ENCODE results near the gene KCNIP4.

- TF ChIP-seq, protein P1, sequence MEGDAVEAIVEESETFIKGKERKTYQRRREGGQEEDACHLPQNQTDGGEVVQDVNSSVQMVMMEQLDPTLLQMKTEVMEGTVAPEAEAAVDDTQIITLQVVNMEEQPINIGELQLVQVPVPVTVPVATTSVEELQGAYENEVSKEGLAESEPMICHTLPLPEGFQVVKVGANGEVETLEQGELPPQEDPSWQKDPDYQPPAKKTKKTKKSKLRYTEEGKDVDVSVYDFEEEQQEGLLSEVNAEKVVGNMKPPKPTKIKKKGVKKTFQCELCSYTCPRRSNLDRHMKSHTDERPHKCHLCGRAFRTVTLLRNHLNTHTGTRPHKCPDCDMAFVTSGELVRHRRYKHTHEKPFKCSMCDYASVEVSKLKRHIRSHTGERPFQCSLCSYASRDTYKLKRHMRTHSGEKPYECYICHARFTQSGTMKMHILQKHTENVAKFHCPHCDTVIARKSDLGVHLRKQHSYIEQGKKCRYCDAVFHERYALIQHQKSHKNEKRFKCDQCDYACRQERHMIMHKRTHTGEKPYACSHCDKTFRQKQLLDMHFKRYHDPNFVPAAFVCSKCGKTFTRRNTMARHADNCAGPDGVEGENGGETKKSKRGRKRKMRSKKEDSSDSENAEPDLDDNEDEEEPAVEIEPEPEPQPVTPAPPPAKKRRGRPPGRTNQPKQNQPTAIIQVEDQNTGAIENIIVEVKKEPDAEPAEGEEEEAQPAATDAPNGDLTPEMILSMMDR (conservative IDR thresholded peaks at IDR 0.05; ENCODE audit: low read length) = no peak
- TF ChIP-seq EZH2phosphoT487 (IDR thresholded peaks at IDR 0.05; ENCODE audit: borderline replicate concordance) = no peak
Observed at GRCh38 chr4:21366312-21366711, 582.3 kb downstream of the KCNIP4 start.
